Chondrocyte (in vitro differentiated cells): Measurements from ENCODE around the gene RMI2. TPM values are rescaled to one million over a fixed set of nuclear protein-coding genes. Genes with fewer than 3 reads are reported as not detected.

Experiments used
- DNase-seq: peaks from one replicate; pipeline ENCODE4 v3.0.0; 2021; ENCODE audit warnings: mixed read lengths, low spot score
- H3K27ac Mint-ChIP-seq: one replicate; pipeline ENCODE4 v1.8.0; 2021; ENCODE audit warnings: mild to moderate bottlenecking, moderate library complexity, mixed read lengths; ENCODE audit not compliant: unreplicated experiment
- H3K27me3 Mint-ChIP-seq: 2 replicates; pipeline ENCODE4 v1.8.0; 2021; ENCODE audit warnings: low read depth, mixed read lengths
- H3K36me3 Mint-ChIP-seq: 2 replicates; pipeline ENCODE4 v1.8.0; 2021; ENCODE audit warnings: low read depth, mixed read lengths
- H3K4me1 Mint-ChIP-seq: 2 replicates; pipeline ENCODE4 v1.8.0; 2021; ENCODE audit warnings: low read depth, mild to moderate bottlenecking, mixed read lengths
- H3K4me3 Mint-ChIP-seq: one replicate; pipeline ENCODE4 v1.8.0; 2021; ENCODE audit warnings: mild to moderate bottlenecking, moderate library complexity, mixed read lengths; ENCODE audit not compliant: unreplicated experiment
- H3K9me3 Mint-ChIP-seq: 2 replicates; pipeline ENCODE4 v1.8.0; 2021; ENCODE audit warnings: low read depth, mixed read lengths
- total RNA-seq: library from RNA; stranded (reverse); gene quantifications from 3 replicates; pipeline ENCODE4 v1.2.1, GENCODE V29; 2021
- TF ChIP-seq, protein P1 (sequence below): fragments of 200-600 bp; sonication (generic); IDR thresholded peaks from 2 replicates; pipeline ENCODE4 v1.5.0; 2021; ENCODE audit warnings: antibody characterized with exemption, mild to moderate bottlenecking, moderate library complexity

Gene RMI2
- total RNA-seq, 1 donor from 2014 or later: 1.6 TPM

DNA sequence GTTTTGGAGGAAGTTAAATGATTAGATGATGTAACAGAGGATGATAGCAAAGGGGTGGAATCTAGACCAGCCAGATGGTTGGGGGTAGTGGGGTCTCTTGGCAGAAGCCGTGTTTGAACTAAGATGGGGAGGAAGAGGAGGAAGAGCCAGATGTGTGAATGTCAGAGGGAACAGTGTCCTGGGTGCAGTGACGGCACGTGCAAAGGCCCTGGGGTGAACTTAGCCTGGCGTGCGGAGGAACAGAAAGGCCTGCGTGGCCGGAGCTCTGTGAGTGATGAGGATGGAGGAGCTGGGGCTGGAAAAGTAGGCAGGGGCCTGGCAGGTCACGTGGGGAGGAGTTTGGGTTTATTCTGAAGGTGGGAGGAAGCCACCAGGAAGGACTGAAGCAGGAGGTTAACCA is 26.4 kb upstream of the RMI2 start:
- H3K27ac Mint-ChIP-seq: no peak overlapping the region

DNA sequence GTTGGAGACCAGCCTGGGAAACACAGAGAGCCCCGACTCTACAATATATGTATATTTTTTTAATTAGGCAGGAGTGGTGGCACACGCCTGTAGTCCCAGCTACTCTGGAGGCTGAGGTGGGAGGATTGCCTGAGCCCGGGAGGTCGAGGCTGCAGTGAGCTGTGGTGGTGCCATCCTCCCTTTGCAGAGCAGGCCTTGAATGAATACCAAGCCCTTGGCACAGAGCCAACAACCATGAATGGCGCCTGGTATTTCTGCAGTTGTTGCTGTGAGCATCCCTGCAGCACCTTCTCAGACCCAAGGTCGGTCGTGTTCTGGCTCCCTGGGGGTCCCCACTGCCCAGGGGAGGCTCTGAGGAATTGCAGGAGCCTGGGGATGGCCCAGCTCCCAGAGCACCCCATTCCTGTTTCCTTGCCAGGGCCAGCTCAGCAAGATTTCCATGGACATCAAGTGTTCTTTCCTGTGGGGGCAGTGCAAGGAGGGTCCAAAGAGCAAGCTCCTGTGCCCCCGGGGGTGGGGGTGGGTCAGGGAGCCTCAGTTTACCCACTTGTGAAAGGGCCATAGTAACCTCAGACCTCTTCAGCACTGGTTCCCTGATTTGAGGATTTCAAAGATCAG is 25.6 kb upstream of the RMI2 start:
- no peak overlapping the region for H3K4me3 Mint-ChIP-seq
- no peaks in the 10 kb centered on the region for H3K36me3 Mint-ChIP-seq
- H3K9me3 Mint-ChIP-seq: no peaks in the 10 kb centered on the region
- H3K4me1 Mint-ChIP-seq: peaks cover 22% of the 10 kb centered on the region
- TF ChIP-seq, protein P1, sequence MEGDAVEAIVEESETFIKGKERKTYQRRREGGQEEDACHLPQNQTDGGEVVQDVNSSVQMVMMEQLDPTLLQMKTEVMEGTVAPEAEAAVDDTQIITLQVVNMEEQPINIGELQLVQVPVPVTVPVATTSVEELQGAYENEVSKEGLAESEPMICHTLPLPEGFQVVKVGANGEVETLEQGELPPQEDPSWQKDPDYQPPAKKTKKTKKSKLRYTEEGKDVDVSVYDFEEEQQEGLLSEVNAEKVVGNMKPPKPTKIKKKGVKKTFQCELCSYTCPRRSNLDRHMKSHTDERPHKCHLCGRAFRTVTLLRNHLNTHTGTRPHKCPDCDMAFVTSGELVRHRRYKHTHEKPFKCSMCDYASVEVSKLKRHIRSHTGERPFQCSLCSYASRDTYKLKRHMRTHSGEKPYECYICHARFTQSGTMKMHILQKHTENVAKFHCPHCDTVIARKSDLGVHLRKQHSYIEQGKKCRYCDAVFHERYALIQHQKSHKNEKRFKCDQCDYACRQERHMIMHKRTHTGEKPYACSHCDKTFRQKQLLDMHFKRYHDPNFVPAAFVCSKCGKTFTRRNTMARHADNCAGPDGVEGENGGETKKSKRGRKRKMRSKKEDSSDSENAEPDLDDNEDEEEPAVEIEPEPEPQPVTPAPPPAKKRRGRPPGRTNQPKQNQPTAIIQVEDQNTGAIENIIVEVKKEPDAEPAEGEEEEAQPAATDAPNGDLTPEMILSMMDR: no peak
- no peaks in the 10 kb centered on the region for H3K27me3 Mint-ChIP-seq
- no peak overlapping the region for H3K27ac Mint-ChIP-seq
- DNase-seq: no peak

More for the DNA sequence above, 26.4 kb upstream of the RMI2 start:
- Mint-ChIP-seq H3K36me3 (no peaks in the 10 kb centered on the region), H3K27me3 (no peaks in the 10 kb centered on the region), H3K9me3 (no peaks in the 10 kb centered on the region), H3K4me1 (peaks cover 27% of the 10 kb centered on the region), H3K4me3 (no peak overlapping the region)
- DNase-seq: no peak
- TF ChIP-seq, protein P1: no peak

DNA sequence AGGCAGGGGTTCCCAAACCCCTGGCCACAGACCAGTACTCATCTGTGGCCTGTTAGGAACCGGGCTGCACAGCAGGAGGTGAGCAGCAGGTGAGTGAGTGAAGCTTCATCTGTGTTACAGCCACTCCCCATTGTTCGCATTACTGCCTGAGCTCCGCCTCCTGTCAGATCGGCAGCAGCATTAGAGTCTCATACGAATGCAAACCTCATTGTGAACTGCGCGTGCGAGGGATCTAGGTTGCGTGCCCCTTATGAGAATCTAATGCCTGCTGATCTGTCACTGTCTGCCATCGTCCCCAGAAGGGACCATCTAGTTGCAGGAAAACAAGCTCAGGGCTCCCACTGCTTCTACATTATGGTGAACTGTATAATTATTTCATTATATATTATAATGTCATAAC is 25.1 kb upstream of the RMI2 start:
- no peak for DNase-seq
- Mint-ChIP-seq H3K27me3 (no peaks in the 10 kb centered on the region), H3K4me1 (peaks cover 17% of the 10 kb centered on the region), H3K9me3 (no peaks in the 10 kb centered on the region), H3K36me3 (no peaks in the 10 kb centered on the region), H3K27ac (no peak overlapping the region), H3K4me3 (no peak overlapping the region)
- TF ChIP-seq, protein P1: no peak

DNA sequence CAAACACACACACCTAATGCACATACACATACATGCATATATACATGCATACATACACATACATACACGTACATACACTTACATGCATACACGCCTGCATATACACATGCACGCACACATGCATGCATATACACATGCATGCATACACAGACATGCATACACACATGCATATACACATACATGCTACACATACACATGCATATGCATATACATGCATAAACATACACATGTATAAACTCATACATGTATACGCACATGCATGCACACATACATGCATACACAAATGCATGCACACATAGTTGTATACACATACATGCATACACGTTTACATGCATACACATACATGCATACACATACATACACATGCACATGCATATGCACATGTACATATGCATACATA is 23.6 kb upstream of the RMI2 start:
- DNase-seq: no peak
- H3K36me3 Mint-ChIP-seq: no peaks in the 10 kb centered on the region
- TF ChIP-seq, protein P1: no peak
- H3K27ac Mint-ChIP-seq: no peak overlapping the region
- peaks cover 7% of the 10 kb centered on the region for H3K4me1 Mint-ChIP-seq
- H3K4me3 Mint-ChIP-seq: no peak overlapping the region
- no peaks in the 10 kb centered on the region for H3K27me3 Mint-ChIP-seq
- H3K9me3 Mint-ChIP-seq: no peaks in the 10 kb centered on the region

DNA sequence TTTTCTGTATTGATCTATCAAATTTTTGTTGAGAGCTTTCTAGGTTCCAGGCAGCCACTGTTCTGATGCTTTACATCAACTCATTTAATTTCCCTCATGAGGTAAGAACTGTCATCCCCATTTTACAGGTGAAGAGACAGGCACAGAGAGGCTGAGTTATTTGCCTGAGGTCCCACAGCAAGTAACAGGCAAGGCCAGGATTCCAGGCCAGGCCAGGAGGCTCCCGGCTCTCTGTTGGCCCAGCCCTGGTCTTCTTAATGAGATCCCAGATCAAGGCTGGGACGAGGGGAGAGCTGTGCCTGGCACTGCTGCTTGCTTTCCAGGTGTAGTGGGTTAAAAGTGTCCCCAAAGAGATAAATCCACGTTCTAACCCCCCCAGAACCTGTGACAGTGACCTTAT is 22.4 kb upstream of the RMI2 start:
- no peak overlapping the region for H3K27ac Mint-ChIP-seq
- DNase-seq: no peak
- H3K9me3 Mint-ChIP-seq: no peaks in the 10 kb centered on the region
- H3K4me3 Mint-ChIP-seq: no peak overlapping the region
- H3K36me3 Mint-ChIP-seq: no peaks in the 10 kb centered on the region
- peaks cover 13% of the 10 kb centered on the region for H3K4me1 Mint-ChIP-seq
- TF ChIP-seq, protein P1: no peak
- H3K27me3 Mint-ChIP-seq: no peaks in the 10 kb centered on the region
